Immature natural killer cell (primary cell): ENCODE measurements around the gene CINP. TPM values are rescaled to one million over a fixed set of nuclear protein-coding genes. Genes with fewer than 3 reads are reported as not detected.
"Not testable (repeated sequence)": the region's sequence is repeated elsewhere in the genome, so short reads cannot be mapped to it uniquely, and the experiment has no call there.

Experiments used
- DNase-seq, 3 donors: peaks; one replicate each; pipeline ENCODE4 v3.0.0; 2022; ENCODE audit warnings: mixed read lengths in 1 of 3
- H3K27ac Mint-ChIP-seq, 6 donors: one replicate each; pipeline ENCODE4 v1.8.0; 2020; ENCODE audit warnings: mixed read lengths in 6 of 6, mild to moderate bottlenecking in 5 of 6, inconsistent platforms in 4 of 6, moderate library complexity in 3 of 6
- H3K27me3 Mint-ChIP-seq, 3 donors: one replicate each; pipeline ENCODE4 v1.8.0; 2020 to 2021; ENCODE audit warnings: low read depth in 3 of 3, mild to moderate bottlenecking in 3 of 3, mixed read lengths in 3 of 3, moderate library complexity in 3 of 3, inconsistent platforms in 1 of 3
- H3K36me3 Mint-ChIP-seq, 3 donors: one replicate each; pipeline ENCODE4 v1.8.0; 2020; ENCODE audit warnings: mixed read lengths in 3 of 3, inconsistent platforms in 2 of 3, mild to moderate bottlenecking in 2 of 3
- H3K4me1 Mint-ChIP-seq, 2 donors: one replicate each; pipeline ENCODE4 v1.8.0; 2020; ENCODE audit warnings: inconsistent platforms in 2 of 2, mild to moderate bottlenecking in 2 of 2, mixed read lengths in 2 of 2, moderate library complexity in 1 of 2
- H3K4me3 Mint-ChIP-seq, 5 donors: one replicate each; pipeline ENCODE4 v1.8.0; 2020; ENCODE audit warnings: mild to moderate bottlenecking in 5 of 5, mixed read lengths in 5 of 5, inconsistent platforms in 3 of 5, moderate library complexity in 3 of 5
- H3K9me3 Mint-ChIP-seq, 6 donors: one replicate each; pipeline ENCODE4 v1.8.0; 2020; ENCODE audit warnings: mild to moderate bottlenecking in 6 of 6, mixed read lengths in 6 of 6, inconsistent platforms in 4 of 6, moderate library complexity in 3 of 6
- polyA plus RNA-seq, 3 donors: library from polyadenylated mRNA; unstranded; fragments of 300-500 nt; fragmentation: Illumina TruSeq; gene quantifications; one replicate each; pipeline ENCODE4 v1.2.3, GENCODE V29; 2021

CINP gene
- polyA plus RNA-seq, 3 donors from 2014 or later: 33.2 to 49.5 (median 48.3) TPM

DNA sequence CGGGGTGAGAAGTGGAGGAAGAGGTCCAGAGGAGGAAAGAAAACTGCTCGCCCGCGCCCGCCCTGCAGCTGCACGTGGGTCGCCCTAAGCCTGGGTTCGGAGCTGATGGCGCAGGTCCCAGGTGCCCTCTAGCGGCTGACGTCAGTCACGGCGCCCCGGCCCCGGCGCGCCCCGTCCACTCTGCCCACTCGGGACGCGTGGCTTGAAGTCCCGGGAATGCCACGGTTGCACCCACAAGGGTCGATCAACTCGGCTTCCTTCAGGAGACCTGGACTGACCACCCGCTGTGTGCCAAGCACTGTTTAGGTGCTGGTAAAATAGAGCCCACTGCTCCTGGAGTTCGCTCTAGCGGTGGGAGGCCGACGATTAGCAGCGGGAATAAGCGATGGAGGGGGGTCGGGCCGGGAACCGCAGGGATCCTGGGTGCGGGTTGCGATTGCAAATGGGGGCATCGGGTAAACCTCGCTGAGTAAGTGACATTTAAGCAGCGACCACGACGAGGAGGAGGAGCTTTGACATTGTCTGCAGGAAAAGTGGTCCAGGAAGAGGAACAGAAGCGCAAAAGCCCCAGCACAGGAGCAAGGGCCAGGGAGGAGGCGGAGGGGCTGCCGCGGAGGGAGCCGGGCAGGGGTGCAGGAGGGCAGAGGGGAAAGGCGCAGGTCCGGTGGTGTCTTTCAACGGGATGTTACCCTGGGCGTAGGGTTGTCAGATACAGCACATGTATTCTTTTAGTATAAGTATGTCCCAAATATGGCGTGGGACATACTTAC, 48.3 kb downstream of the CINP start:
- Mint-ChIP-seq H3K27me3 (peaks cover 16 to 34% (median 26%) of the 10 kb centered on the region in 3 donors), H3K27ac (peak overlapping the region; percentile 64 to 89 (median 81)), H3K36me3 (no peaks in the 10 kb centered on the region), H3K4me1 (peaks cover 47 to 53% of the 10 kb centered on the region in 2 donors), H3K4me3 (peak overlapping the region; percentile 87 to 99 (median 91)), H3K9me3 (no peaks in the 10 kb centered on the region)
- peak; percentile 77 to 81 (median 80) for DNase-seq

DNA sequence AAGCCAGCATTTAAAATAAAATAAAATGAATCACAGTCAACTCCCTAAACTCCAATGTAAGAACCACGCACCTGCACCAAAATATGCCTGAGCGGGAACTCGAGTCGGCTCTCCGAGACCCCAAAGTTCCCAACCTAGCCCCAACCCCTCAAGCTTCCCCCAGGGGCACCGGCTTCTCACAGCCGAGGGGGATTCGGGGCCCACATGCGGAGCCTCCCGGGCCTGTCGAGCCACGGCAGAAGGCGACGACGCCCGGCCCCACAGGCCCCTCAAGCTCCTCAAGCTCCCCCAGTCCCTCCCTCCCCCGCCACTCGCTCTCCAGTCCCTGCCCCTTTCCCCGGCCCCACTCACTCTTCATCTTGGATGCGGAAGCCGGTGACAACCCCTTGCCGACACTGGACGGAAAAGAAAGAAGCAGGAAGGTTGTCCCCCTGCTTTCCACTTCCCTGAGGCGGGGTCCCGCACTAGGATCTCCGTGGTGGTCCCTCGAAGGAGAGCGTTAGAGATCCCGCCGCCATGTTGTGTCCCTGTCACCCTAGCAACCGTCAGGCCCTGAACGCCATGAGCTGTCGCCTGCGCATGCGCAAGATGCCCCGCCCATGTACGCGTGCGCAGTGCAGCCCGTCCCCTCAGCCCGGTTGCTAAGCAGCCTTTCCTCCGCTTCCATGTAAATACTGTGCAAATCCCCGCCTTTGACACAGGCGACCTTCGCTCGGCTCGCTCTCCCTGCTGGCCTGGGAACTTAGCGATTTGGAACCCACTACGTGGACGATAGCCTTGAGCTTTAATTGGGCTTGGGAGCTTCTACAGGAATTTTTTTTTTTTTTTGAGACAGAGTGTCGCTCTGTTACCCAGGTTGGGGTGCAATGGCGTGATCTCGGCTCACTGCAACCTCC, 57.8 kb downstream of the CINP start, which contains the start of gene MOK:
MOK (minus strand) TSS at position 554 of the 896 bp plus-strand sequence; CDS start at position 358, 196 bp downstream.
- no peaks in the 10 kb centered on the region for H3K36me3 Mint-ChIP-seq
- peak; percentile 99 for DNase-seq
- no peaks in the 10 kb centered on the region for H3K9me3 Mint-ChIP-seq
- peaks cover 9 to 18% of the 10 kb centered on the region in 2 donors for H3K4me1 Mint-ChIP-seq
- H3K27ac Mint-ChIP-seq: peak within 1 kb of the TSS; percentile 86 to 98 (median 93)
- H3K4me3 Mint-ChIP-seq: peak within 1 kb of the TSS; percentile 88 to 98 (median 96)
- peaks cover 5 to 23% (median 6%) of the 10 kb centered on the region in 3 donors for H3K27me3 Mint-ChIP-seq

DNA sequence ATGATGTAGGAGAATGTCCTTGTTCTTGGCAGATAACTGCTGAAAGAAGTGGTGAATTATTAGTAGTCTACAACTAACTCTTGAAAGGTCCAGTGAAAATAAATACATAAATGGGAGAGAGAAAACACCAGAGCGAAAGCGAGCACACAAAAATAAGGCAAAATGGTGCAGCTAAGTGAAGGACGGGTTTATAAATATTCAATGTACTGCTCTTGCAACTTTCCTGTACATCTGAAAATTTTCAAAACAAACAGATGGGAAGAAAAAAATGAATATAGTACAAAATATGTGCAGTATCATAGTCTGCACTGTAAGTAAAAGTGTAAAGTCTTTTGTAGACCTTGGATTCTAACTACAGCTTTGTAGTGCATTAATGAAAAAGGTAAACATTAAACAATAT, 59.0 kb downstream of the CINP start:
- no peak for DNase-seq
- Mint-ChIP-seq H3K27me3 (peaks cover 8 to 26% (median 8%) of the 10 kb centered on the region in 3 donors), H3K36me3 (no peaks in the 10 kb centered on the region), H3K4me3 (peak overlapping the region; percentile 30 to 80 (median 41)), H3K4me1 (peaks cover 11 to 21% of the 10 kb centered on the region in 2 donors), H3K9me3 (no peaks in the 10 kb centered on the region), H3K27ac (peak overlapping the region in 2 of 6 donors; percentile 63 to 71)

DNA sequence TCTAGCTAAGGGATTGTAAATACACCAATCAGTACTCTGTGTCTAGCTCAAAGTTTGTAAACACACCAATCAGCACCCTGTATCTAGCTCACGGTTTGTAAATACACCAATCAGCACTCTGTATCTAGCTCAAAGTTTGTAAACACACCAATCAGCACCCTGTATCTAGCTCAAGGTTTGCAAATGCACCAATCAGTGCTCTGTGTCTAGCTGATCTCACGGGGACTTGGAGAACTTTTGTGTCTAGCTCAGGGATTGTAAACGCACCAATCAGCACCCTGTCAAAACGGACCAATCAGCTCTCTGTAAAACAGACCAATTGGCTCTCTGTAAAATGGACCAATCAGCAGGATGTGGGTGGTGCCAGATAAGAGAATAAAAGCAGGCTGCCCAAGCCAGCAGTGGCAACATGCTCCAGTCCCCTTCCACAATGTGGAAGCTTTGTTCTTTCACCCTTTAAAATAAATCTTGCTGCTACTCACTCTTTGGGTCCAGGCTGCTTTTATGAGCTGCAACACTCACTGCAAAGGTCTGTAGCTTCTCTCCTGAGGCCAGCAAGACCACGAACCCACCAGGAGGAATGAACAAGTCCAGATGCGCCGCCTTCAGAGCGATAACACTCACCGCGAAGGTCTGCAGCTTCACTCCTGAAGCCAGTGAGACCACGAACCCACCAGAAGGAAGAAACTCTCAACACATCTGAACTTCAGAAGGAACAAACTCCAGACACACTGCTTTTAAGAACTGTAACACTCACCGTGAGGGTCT, 64.2 kb downstream of the CINP start:
- not testable (repeated sequence) for H3K9me3 Mint-ChIP-seq, H3K36me3 Mint-ChIP-seq, DNase-seq, H3K4me1 Mint-ChIP-seq
- Mint-ChIP-seq H3K4me3 (peak overlapping the region in 1 of 5 donors; percentile 12), H3K27me3 (peaks cover 2 to 15% (median 7%) of the 10 kb centered on the region in 3 donors), H3K27ac (peak overlapping the region in 1 of 6 donors; percentile 57)

Other genes with a start within 250 kb of the CINP start
- gene WDR20, start 223.0 kb downstream of the CINP start, polyA plus RNA-seq: 10 to 100 TPM; 10.8 to 14.6 (median 14.0) TPM
- 1 to 10 TPM; 1.8 to 4.9 (median 3.2) TPM for gene MOK, start 57.7 kb downstream of the CINP start, polyA plus RNA-seq
- gene ZNF839, start 43.1 kb downstream of the CINP start, polyA plus RNA-seq: 1 to 10 TPM; 1.4 to 3.8 (median 2.2) TPM
- 1 to 10 TPM in 2 of 3 donors, not detected in 1; 2.2 to 5.5 TPM for gene TECPR2, start 51 bp upstream of the CINP start, polyA plus RNA-seq
- gene ANKRD9, start 146.9 kb upstream of the CINP start, polyA plus RNA-seq: 1 to 10 TPM in 1 of 3 donors, under 1 TPM in 2; 0.22 to 2.1 (median 0.44) TPM
- under 1 TPM; 0.23 to 0.63 (median 0.24) TPM for gene RCOR1, start 229.8 kb upstream of the CINP start, polyA plus RNA-seq